SH-SY5Y (cell line): Measurements from ENCODE around the gene RCAN2.

Experiments used
- GATA2 ChIP-seq: IDR thresholded peaks from 2 replicates; pipeline ENCODE4 v1.6.1; 2011; ENCODE audit warnings: mild to moderate bottlenecking, low read depth, low read length
- GATA3 ChIP-seq: IDR thresholded peaks from 2 replicates; pipeline ENCODE4 v1.6.1; 2011; ENCODE audit warnings: low read depth, mild to moderate bottlenecking, low read length, moderate library complexity

DNA sequence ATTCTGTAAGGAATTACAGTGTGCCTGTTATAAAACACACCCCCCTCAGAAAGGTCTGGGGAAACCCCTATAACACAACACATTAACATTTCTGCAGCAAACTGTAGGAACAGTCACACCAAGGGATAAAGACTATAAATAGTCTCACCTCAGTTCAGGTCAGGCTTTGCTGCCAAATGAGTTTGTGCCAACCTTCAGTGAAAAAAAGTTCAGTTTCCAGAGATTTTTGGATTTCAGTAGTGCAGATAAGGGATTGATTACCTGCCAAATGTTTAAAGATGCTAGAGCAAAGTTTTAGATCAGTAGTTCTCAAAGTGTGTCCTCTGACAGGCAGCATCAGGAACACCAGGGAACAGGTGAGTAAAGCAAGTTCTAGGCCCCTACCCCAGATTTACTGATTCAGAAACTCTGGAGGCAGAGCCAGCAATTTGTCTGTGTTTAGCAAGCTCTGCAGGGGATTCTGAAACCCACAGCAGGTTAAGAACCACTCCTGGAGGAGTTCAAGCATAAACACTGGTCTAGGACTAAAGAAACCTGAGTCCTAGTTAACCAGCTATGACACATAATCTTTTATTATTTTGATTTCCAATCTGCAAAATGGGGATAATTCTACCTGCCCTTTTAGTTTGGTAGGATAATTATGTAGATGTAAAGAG is 111.0 kb downstream of the RCAN2 start:
- TF ChIP-seq GATA2, result no peak
- TF ChIP-seq GATA3, result no peak
